Measurements from ENCODE around the gene EMID1.

Gene EMID1

DNA sequence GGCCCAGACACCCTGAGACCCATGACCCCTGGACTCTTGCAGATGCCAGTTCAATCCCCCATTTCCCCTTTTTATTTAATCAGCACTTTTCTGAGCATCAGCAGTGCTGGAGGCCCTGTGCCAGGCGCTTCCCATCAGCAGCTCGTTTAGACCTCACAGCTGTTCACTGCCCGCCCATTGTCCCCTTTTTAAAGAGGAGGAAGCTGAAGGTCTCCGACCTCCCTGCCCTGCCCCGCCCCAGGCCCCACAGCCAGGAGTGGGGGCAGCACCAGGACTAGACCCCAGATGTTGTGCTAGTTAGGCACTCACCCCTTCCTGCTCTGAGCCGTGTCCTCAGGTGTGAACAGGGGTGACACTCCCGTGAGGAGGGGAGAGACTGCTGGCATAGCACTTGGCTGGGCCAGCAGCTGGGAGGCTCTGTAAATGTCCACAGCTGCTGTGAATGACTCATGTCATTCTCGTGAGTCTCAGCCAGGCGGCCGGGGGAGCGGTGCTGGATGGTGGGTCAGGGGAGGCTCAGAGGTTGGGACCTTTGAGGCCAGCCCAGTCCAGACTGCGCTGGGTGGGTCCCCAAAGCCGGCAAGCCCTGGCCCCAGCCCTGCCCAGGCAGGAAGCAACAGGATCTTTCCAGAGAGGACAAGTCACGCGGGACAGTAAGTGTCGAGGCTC, 19.9 kb downstream of the EMID1 start:
- Histone ChIP-seq H3K36me3 (ENCODE audit: insufficient read depth, low read length) (peaks cover 11% of the 10 kb centered on the region; the same call in 1 of the 2 replicates), H2AFZ (ENCODE audit: low read length) (no peak overlapping the region), H3K9ac (ENCODE audit: low read depth, low read length, poor library complexity, severe bottlenecking) (no peak overlapping the region), H3K27me3 (ENCODE audit: insufficient read depth, low read length, poor library complexity, severe bottlenecking) (no peaks in the 10 kb centered on the region), H3K4me1 (ENCODE audit: insufficient read depth, low read length, poor library complexity, severe bottlenecking) (peaks cover 5% of the 10 kb centered on the region), H3K9me2 (replicated peaks; ENCODE audit: low read depth, low read length) (no peaks in the 10 kb centered on the region), H3K4me3 (ENCODE audit: low read length, poor library complexity, severe bottlenecking) (no peak overlapping the region), H4K20me1 (ENCODE audit: insufficient read depth, low read length, poor library complexity, severe bottlenecking) (no peaks in the 10 kb centered on the region), H3K9me3 (ENCODE audit: insufficient read depth, low read depth, low read length) (no peaks in the 10 kb centered on the region), H3F3A (ENCODE audit: low read depth) (no peaks in the 10 kb centered on the region), H3K79me2 (ENCODE audit: insufficient read depth, low read length) (0 out of 2 replicates have a peak, but pooled peaks cover 4% of the 10 kb centered on the region), H3K4me2 (ENCODE audit: low read depth, low read length, poor library complexity, severe bottlenecking) (no peak overlapping the region)
- TF ChIP-seq EZH2phosphoT487 (IDR thresholded peaks at IDR 0.05; ENCODE audit: borderline replicate concordance) (no peak), CTCF (conservative IDR thresholded peaks at IDR 0.05; ENCODE audit: low read length) (no peak)

DNA sequence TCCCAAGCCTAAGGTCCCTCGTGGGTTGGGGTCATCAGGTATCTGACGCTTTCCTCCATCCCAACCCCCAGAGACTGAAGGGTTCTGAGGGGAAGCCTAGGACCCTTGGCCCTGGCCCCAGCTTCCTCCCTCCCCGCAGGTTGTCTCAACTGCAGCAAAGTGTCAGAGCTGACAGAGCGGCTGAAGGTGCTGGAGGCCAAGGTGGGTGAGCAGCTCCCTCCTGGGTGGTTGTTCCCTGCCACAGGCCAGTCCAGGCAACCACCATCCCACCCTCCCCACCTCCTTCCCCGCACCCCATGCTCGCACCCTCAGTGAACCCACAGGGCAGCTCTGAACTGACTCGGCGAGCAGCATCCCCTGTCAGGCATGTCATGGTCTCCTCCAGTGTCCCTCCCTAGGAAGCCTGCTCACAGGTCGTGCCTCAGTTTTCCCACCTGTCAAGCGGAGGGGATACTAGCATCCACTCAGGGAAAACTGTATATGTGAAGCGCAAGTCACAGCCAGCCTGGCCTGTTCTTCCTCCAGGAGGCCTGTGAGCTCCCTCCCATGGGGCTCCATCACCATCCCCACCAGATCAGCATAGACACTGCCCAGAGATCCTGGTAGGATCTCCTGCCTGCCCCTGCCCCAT, 20.8 kb downstream of the EMID1 start:
- Histone ChIP-seq H3K9ac (ENCODE audit: low read depth, low read length, poor library complexity, severe bottlenecking) (no peak overlapping the region), H3K27me3 (ENCODE audit: insufficient read depth, low read length, poor library complexity, severe bottlenecking) (no peaks in the 10 kb centered on the region), H2AFZ (ENCODE audit: low read length) (no peak overlapping the region), H4K20me1 (ENCODE audit: insufficient read depth, low read length, poor library complexity, severe bottlenecking) (no peaks in the 10 kb centered on the region), H3K9me3 (ENCODE audit: insufficient read depth, low read depth, low read length) (no peaks in the 10 kb centered on the region), H3F3A (ENCODE audit: low read depth) (no peaks in the 10 kb centered on the region), H3K9me2 (replicated peaks; ENCODE audit: low read depth, low read length) (no peaks in the 10 kb centered on the region), H3K79me2 (ENCODE audit: insufficient read depth, low read length) (0 out of 2 replicates have a peak, but pooled peaks cover 4% of the 10 kb centered on the region), H3K4me3 (ENCODE audit: low read length, poor library complexity, severe bottlenecking) (no peak overlapping the region), H3K36me3 (ENCODE audit: insufficient read depth, low read length) (peaks cover 11% of the 10 kb centered on the region; the same call in 1 of the 2 replicates), H3K4me1 (ENCODE audit: insufficient read depth, low read length, poor library complexity, severe bottlenecking) (peaks cover 5% of the 10 kb centered on the region), H3K4me2 (ENCODE audit: low read depth, low read length, poor library complexity, severe bottlenecking) (no peak overlapping the region)
- no peak for TF ChIP-seq CTCF (conservative IDR thresholded peaks at IDR 0.05; ENCODE audit: low read length)
- TF ChIP-seq EZH2phosphoT487 (IDR thresholded peaks at IDR 0.05; ENCODE audit: borderline replicate concordance), result no peak

DNA sequence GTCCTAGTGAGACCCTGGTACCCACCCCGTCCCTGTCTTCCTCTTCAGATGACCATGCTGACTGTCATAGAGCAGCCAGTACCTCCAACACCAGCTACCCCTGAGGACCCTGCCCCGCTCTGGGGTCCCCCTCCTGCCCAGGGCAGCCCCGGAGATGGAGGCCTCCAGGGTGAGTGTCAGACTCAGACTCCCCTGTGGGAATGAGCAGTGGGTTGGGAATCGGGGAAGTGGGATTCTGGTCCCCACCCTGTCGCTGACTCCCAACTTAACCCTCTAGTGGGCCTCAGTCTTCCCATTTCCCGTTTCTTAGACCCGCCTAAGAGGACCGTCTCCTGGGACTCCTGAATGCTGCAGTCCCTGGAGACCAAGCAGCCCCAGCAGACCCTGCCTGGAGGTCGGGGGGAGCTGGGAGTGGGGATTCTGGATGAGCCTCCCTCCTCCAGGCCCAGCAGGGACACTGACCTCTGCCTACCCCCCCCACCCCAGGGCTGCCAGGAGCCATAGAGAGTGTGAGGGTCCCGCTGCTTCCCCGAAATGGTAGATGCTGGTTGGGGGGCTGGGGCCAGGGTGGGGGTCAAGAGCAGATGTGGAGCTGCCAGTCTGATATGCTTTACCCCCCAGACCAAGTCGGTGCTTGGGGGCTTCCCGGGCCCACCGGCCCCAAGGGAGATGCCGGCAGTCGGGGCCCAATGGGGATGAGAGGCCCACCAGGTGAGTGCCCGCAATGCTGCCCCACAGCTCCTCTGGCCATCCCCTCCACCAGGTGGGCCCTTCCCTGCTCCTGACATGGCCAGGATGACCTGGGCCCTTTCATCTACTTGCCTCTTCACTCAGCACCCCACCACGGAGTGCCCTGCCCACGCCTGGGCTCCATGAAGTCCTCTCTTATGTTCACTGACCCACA, 25.5 kb downstream of the EMID1 start:
- Histone ChIP-seq H3K79me2 (ENCODE audit: insufficient read depth, low read length) (no peaks in the 10 kb centered on the region), H3F3A (ENCODE audit: low read depth) (no peaks in the 10 kb centered on the region), H3K4me2 (ENCODE audit: low read depth, low read length, poor library complexity, severe bottlenecking) (no peak overlapping the region), H3K9me3 (ENCODE audit: insufficient read depth, low read depth, low read length) (no peaks in the 10 kb centered on the region), H3K27me3 (ENCODE audit: insufficient read depth, low read length, poor library complexity, severe bottlenecking) (no peaks in the 10 kb centered on the region), H3K4me1 (ENCODE audit: insufficient read depth, low read length, poor library complexity, severe bottlenecking) (no peaks in the 10 kb centered on the region), H3K4me3 (ENCODE audit: low read length, poor library complexity, severe bottlenecking) (no peak overlapping the region), H4K20me1 (ENCODE audit: insufficient read depth, low read length, poor library complexity, severe bottlenecking) (no peaks in the 10 kb centered on the region), H3K36me3 (ENCODE audit: insufficient read depth, low read length) (peaks cover 18% of the 10 kb centered on the region), H2AFZ (ENCODE audit: low read length) (no peak overlapping the region), H3K9me2 (replicated peaks; ENCODE audit: low read depth, low read length) (no peaks in the 10 kb centered on the region), H3K9ac (ENCODE audit: low read depth, low read length, poor library complexity, severe bottlenecking) (no peak overlapping the region)
- TF ChIP-seq CTCF (conservative IDR thresholded peaks at IDR 0.05; ENCODE audit: low read length) (no peak), EZH2phosphoT487 (IDR thresholded peaks at IDR 0.05; ENCODE audit: borderline replicate concordance) (no peak)

All from Loucy (cell line).